Transverse colon (tissue), 1 donor: ENCODE results near the gene TOR1B.

Experiments used
- EP300 ChIP-seq: sonication (generic); formaldehyde crosslinking; IDR thresholded peaks from one replicate; pipeline ENCODE4 v1.6.1; 2017; ENCODE audit warnings: antibody characterized with exemption, low read depth
- POLR2A ChIP-seq: fragments of 450-650 bp; IDR thresholded peaks from one replicate; pipeline ENCODE4 v1.6.1; 2016; ENCODE audit warnings: antibody characterized with exemption, mild to moderate bottlenecking, moderate library complexity

- TF ChIP-seq POLR2A (peak; percentile 90), EP300 (no peak)
Observed at GRCh38 chr9:129802833-129803675, at the start of gene TOR1B.
